IPS DF 4.7 (cell line): Measurements from ENCODE around the gene UGT1A3.
"Not testable (repeated sequence)": the region's sequence is repeated elsewhere in the genome, so short reads cannot be mapped to it uniquely, and the experiment has no call there.

Experiments used
- DNase-seq: peaks from one replicate; pipeline ENCODE4 v3.0.0-alpha.2; 2013; ENCODE audit warnings: low spot score; ENCODE audit errors: extremely low read depth

The UGT1A3 gene

DNA sequence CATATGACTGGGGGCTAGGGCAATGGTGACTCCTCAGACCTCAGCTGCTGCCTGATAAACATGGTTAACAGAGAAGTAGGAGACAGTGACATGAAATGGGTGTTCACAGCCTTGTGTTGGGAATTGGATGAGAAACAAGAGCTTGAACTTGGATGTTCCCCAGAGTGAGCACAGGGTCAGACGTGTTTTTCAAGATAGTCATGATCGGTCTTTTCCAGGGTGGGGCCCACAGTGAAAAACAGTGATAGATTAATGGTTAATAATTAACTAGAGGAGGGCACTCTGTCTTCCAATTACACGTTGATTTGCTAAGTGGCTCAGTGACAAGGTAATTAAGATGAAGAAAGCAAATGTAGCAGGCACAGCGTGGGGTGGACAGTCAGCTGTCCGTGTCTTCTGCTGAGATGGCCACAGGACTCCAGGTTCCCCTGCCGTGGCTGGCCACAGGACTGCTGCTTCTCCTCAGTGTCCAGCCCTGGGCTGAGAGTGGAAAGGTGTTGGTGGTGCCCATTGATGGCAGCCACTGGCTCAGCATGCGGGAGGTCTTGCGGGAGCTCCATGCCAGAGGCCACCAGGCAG, at the start of gene UGT1A3:
TSS of gene UGT1A3 (plus strand) at position 320 of the 579 bp plus-strand sequence. CDS start at position 405, 85 bp downstream.
- no peak for DNase-seq

GRCh38 chr2:233679196-233679595, 49.6 kb upstream of the UGT1A3 start:
- no peak for DNase-seq

GRCh38 chr2:233680361-233681045, 48.3 kb upstream of the UGT1A3 start:
- DNase-seq: no peak

- no peak for DNase-seq
These were observed 47.2 kb upstream of the UGT1A3 start, which contains the start of gene UGT1A7 for GRCh38 chr2:233681521-233682099. TSS of gene UGT1A7 (plus strand) at chr2:233681901. CDS start at chr2:233681938, 37 bp downstream.

DNA sequence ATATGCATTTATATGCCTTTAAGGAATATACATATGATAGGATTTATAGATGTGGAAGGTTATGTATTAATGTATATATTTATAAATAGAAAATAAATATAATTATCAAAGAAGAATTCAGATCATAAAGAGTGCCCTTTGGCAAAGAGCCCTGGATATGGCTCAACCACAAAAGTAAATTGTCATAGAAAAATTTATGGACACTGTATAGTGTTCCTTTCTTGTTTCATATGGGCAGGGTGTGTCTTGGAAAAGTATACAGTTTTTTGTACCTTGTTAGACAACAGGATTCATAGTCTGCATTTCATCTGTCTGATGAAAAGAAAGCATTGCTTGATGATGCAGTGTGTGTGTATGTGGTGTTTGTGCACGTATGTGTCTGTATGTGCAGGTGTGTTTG, 44.2 kb upstream of the UGT1A3 start:
- no peak for DNase-seq

DNA sequence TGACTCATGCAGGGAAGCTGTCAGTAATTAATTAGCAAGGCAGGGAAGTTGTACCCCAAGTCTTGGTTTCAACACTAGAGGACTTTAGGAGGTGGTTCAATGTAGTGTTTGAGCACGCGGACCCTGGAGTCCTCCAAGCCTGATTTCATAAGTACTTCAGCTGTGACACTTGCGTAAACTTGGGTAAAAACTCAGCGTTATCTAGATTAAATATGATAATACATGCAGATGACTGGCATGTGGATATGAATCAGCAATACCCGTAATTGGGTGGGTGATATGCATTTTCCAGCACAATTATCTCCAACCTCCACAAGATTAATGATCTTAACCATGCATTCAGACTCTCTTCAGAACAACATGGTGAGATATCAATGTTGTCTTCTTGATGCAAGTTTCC, 41.9 kb upstream of the UGT1A3 start:
- no peak for DNase-seq

DNA sequence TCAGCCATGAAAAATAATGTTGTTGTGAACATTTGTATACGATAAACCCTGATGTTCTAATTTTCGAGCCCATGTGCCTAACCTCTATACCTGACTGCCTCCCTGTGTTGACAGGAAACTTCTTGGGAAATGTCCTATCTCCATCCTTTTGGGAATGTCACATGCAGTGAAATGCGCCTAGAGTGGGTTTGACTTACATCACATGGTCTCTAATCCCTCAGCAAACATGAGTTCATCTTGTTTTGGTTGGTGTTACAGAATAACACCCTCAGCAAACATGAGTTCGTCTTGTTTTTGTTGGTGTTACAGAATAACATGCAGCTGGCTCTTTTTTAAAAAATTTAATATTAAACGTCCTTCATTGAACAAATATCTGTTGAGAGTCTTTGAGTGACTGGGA, 40.5 kb upstream of the UGT1A3 start:
- DNase-seq: no peak

DNA sequence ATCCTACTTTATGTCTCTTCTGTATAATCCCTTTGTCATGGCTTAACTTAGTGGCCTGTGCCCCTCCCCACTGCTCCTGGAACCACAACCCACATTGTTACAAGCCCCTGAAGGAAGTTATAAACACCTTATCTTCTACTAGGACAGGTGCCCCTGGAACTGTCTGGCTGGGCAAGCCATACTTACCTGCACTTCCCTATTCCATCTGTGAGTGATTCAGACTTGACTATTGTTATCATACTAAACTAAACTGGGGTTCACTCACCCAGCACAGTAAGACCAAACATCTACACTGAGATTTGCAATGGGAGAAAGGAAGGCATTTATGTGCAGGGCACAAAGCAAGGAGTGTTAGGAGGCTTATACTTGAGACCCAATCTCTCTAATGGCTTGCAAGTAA, 39.8 kb upstream of the UGT1A3 start:
- DNase-seq: no peak

DNA sequence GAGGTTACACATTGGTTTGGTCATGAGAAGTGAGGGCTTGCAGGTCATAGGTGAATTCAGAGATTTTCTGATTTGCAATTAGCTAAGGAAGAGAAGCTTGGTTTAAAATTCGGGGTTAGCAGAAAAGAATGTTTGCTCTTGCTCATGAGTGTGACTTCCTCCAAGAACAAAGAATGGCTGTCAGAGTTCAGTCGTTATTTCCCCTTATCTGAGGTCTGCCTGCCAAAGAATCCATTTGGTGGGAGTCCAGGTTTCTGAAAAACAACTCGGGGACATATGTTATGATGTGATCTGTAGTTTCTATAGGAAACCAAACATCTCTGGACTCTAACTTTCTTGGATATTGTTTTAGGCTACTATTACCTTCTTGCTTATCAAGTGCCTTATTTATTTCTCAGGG, 39.3 kb upstream of the UGT1A3 start:
- DNase-seq: no peak

DNA sequence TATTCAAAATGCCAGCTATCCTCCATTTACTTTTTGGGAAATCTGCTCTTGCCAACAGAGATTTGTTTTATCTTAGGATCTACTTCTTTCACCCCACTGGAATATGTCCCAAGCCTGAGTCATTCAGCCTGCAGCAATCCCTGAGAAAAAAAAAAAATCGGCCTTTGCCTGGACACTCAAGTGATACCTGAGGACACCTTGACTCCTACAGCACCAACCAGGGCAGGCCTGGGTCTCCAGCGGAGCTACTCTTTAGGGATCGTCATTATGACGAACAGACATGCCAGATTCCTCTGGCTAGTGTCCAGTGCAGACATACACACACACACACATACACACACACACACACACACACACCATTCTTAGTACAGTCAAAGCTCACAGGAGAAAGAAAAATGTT, 38.4 kb upstream of the UGT1A3 start:
- DNase-seq: no peak

DNA sequence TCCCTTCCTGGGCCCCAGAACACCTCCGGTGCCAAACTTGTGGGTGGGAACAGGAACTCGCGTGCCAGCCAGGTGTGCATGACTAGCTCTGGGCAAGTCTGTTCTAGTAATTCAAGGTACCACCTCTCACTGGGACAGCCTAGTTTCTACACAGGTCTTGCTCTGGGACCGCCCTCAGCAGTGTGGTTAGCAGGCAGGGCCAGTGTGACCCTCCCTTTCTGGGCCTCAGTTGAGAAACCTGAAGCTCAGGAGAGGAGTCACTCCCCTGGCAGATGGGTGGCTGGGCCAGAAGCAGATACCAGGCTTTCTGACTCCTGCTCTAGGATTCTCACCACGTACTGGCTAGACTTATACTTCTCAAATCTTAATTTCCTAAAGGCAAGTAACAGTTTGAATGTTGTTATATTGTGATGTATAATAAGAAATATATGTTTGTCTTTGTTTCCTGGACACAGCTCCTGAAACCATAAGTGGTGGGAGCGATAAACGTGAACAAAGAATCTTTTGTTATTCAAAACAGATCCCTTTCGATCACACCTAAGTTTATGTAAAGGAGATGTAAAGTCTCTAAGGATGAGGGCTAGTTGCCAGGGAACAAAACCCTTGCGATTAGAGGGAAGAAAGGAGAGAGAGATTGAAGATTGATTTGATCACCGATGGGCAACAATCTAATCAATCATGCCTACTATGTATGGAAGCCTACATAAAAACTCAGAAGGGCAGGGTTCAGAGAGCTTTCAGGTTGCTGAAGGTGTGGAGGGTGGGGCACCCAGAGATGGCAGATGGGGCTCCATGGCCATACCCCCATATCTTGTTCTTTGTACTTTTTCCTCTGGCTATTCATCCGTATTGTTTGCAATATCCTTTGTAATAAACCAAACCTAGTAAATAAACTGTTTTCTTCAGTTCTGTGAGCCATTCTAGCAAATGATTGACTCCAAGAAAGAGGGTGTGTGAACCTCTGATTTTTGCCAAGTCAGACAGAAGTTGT, 37.1 kb upstream of the UGT1A3 start:
- DNase-seq: no peak

- DNase-seq: no peak
These were observed 36.2 kb upstream of the UGT1A3 start, which contains the start of gene UGT1A6 for GRCh38 chr2:233692648-233693047. TSS of gene UGT1A6 (plus strand) at chr2:233692890. CDS start at chr2:233693005, 115 bp downstream.

- no peak for DNase-seq
These were observed 34.9 kb upstream of the UGT1A3 start for GRCh38 chr2:233693963-233694362.

DNA sequence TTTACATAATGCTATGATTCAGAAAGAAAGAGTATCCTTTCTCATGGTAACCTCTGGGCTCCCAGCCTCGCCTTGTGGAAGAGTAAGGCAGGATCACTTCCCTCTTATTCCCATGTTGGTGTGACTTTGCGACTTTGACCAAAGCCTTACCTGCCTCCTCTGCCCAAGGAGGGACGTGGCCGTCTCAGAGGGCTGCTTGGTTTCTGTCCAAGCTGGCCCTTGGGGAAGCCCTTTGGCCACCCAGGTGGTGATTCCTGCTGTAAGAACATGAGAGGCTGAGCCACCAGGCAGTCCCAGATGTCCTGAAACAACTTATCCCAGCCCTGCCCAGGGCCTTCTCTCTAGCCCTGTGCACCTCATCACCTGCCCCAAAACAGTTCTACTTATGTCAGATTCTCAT, 30.1 kb upstream of the UGT1A3 start:
- DNase-seq: no peak

- no peak for DNase-seq
These were observed 29.3 kb upstream of the UGT1A3 start for GRCh38 chr2:233699424-233700027.

- no peak for DNase-seq
These were observed 28.7 kb upstream of the UGT1A3 start for GRCh38 chr2:233700028-233700635.

DNA sequence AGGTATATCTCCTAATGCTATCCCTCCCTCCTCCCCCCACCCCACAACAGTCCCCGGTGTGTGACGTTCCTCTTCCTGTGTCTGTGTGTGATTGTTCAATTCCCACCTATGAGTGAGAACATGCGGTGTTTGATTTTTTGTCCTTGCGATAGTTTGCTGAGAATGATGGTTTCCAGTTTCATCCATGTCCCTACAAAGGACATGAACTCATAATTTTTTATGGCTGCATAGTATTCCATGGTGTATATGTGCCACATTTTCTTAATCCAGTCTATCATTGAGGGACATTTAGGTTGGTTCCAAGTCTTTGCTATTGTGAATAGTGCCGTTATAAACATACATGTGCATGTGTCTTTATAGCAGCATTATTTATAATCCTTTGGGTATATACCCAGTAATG, 28.0 kb upstream of the UGT1A3 start:
- DNase-seq: not testable (repeated sequence)

GRCh38 chr2:233702238-233702637, 26.6 kb upstream of the UGT1A3 start:
- no peak for DNase-seq

- no peak for DNase-seq
These were observed 22.8 kb upstream of the UGT1A3 start for GRCh38 chr2:233705911-233706506.

DNA sequence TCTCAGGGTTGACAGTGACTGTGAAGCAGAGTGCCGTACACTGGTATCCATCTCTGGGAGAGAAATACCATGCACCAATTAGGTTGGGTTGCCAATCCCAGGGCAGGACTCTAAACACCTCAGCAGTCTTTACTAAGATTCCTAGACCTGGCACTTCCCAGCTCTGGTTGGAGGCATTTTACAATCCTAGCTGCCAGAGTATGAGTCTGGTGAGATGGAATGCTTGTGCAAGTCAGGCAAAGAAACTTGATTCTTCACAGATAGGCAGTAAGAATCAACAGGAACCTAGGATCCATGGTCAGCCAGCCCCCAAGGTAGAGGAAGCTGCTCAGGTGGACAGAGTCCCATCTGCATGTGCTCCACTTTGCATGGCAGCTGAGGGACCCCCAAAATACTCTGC, 22.1 kb upstream of the UGT1A3 start:
- DNase-seq: no peak
